Effector CD4-positive, alpha-beta T cell (primary cell): ENCODE measurements around the gene MACIR.

ENCODE experiments used
- DNase-seq: peaks from one replicate; pipeline ENCODE4 v3.0.0-alpha.2; 2020

The MACIR gene

GRCh38 chr5:103293719-103294118 lies 35.2 kb downstream of the MACIR start:
- no peak for DNase-seq

DNA sequence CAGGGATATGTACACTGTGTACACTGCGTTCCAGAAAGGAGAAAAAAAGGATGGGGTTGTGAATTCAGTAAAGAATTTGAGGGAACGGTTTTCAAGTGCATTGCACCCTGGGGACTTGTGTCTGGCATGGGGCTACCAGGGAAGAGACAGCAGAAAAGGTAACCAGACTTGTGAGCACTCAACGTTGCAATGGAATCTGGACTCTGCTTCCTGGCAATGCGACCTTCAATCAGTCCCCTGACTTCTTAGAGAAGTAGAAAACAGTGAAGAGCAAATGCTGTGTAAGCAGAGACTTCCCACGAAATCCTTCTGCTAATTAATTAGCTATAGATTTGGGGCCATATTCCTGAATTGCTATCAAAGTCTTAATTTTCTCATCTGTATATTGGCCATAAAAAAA lies 36.3 kb downstream of the MACIR start:
- no peak for DNase-seq

DNA sequence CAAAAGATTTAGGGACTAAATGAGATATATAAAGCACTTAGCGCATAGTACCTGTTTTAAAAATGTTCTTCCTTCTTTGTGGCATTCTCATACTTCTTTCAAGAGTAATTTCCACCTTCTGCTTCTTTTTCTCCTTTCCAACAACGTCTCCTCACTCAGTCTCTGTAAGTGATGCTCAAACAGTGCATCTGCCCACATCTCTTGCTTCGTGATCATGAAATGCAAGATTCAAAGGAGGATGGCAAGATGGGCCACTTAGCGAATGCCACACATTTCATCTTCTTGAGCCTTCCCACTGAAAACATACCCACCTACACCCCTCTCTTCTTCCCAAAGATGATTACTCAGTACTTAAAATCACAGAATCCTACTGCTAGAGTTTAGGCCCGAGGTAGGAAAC lies 36.9 kb downstream of the MACIR start:
- no peak for DNase-seq

DNA sequence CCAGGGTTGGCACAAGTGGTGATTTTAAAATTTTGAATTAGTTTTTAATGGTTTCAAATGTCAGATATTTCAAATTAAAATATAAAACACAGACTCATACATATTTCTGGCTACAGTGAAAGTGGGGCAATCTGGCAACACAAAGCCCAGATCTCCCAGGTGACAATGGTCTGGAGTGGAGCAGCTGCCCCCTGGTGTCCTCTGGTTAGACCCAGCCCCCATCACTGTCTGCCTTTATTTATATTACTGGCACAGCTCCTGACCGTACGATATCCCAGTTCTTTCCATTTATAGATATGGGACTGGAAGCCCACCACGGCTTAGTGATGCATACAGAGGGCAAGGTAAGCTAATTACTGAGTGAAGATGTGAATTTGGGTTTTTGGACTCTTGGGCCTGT lies 37.3 kb downstream of the MACIR start:
- no peak for DNase-seq

GRCh38 chr5:103298117-103298516 lies 39.6 kb downstream of the MACIR start:
- DNase-seq: no peak

- DNase-seq: no peak
Observed at GRCh38 chr5:103298607-103299188, 40.1 kb downstream of the MACIR start.

GRCh38 chr5:103305809-103306208 lies 47.2 kb downstream of the MACIR start:
- DNase-seq: no peak

DNA sequence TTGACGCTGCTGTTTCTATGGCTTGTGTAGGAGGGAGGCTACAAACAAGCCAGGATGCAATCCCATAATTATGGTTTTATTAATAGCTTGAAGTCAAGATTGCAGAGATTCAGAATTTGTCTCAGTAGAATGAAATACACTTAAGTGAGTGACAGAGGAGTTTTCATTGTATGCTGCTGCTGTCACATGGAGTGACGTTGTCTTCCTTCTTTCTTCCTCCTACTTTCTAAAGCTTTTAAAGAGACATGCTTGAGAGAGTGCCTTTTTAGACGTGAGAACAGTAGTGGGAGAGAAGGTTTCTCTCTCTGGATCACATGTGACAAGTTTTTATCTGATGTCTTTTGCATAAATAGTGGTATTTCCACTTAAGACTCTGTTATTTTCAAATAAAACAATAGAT lies 48.9 kb downstream of the MACIR start:
- DNase-seq: no peak

- DNase-seq: no peak
Observed at GRCh38 chr5:103308774-103309173, 50.2 kb downstream of the MACIR start.

DNA sequence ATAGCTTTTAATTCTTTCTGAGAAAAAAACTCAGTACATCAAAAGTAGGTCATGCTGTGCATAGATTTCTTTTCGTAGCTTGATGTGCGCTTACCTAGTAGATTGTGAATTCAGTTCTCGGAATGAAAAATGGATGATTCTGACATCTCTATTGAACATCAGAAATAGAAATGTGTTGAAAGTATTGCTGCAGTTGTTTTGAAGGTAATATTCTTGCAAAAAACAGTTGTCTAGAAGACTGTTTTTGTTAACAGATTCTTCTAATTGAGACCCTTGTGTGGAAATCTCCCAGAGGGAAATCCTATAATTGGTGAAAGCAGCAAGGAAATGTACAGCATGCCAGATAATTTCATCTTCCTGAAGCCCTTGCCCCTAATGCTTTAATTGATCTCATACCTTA lies 54.5 kb downstream of the MACIR start:
- no peak for DNase-seq

DNA sequence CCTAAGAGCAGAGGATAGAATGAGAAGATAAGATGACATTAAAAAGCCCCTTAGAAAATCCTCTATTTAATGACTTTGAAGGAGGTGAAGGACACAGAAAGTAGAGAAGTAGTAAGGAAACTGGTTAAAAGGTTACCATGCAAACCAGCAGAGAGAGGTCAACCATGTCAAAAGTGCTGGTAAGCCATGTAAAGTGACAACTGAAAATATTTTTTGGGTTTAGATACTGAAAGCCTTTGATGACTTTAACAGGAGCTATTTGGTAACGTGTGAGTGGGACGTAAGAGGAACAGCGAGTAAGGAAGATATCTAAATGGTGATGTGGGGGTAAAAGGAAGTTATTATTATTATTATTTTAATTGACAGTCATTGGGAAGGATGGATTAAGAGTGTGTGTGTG lies 56.9 kb downstream of the MACIR start:
- DNase-seq: no peak

DNA sequence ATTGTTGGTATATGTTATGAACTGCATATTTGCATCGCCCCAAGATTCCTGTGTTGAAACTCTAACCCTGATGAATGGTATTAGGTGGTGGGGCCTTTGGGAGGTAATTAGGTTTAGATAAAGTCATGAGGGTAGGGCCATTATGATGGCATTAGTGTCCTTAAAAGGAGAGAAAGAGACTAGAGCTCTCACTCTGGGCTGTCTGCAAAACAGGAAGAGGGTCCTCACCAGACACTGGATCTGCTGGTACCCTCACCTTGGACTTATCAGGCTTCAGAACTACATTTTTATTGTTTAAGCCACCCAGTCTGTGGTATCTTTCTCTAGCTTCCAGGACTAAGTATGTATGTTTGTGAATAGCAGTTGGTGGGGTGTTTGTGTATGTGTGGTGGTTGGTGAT lies 68.9 kb downstream of the MACIR start:
- no peak for DNase-seq

DNA sequence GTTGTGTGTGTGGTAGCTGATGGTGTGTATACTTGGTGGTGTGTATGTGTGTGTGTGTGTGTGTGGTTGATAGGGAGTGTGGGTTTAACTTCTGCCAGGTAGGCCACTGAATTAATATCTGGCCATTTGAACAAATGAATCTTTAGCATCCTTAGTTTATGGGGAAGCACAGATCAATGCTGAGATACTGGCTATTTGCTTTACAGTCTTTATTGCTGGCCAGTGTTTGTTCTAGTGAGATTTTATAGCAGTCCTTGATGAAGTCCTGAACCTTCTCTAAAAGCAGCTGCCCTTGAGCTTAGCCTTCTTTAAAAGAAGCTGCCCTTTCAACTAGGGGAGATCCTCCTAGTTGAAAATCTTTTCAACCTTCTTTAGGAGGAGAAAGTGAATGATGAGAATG lies 69.3 kb downstream of the MACIR start:
- DNase-seq: no peak
